WERI-Rb-1 (cell line): ENCODE measurements around the gene LRCH1.

Source experiments
- DNase-seq: peaks from one replicate; pipeline ENCODE4 v3.0.0-alpha.2; 2020
- H3K27ac ChIP-seq: fragments of 250-450 bp; sonication (Bioruptor Pico); 2 replicates; pipeline ENCODE4 v1.5.1; 2020; ENCODE audit warnings: mild to moderate bottlenecking, moderate library complexity
- H3K27me3 ChIP-seq: fragments of 250-450 bp; sonication (Bioruptor Pico); 2 replicates; pipeline ENCODE4 v1.5.1; 2021; ENCODE audit warnings: mild to moderate bottlenecking, low read depth, moderate library complexity; ENCODE audit not compliant: insufficient read depth, severe bottlenecking
- H3K36me3 ChIP-seq: fragments of 250-450 bp; sonication (Bioruptor Pico); 2 replicates; pipeline ENCODE4 v1.5.1; 2020; ENCODE audit warnings: mild to moderate bottlenecking, moderate library complexity
- H3K4me3 ChIP-seq: 2 replicates; pipeline ENCODE4 v1.5.1; 2011; ENCODE audit warnings: low read depth, mild to moderate bottlenecking, control low read depth, low read length
- H3K9me3 ChIP-seq: fragments of 250-450 bp; sonication (Bioruptor Pico); 2 replicates; pipeline ENCODE4 v1.5.1; 2021; ENCODE audit warnings: mild to moderate bottlenecking, moderate library complexity; ENCODE audit not compliant: severe bottlenecking
- CTCF ChIP-seq: IDR thresholded peaks from 2 replicates; pipeline ENCODE4 v1.5.1; 2011; ENCODE audit warnings: low read depth, mild to moderate bottlenecking, control low read depth, inconsistent platforms, low read length

Gene LRCH1

GRCh38 chr13:46529216-46529919 is 23.6 kb upstream of the LRCH1 start:
- TF ChIP-seq CTCF: no peak
- H3K27me3 ChIP-seq: no peaks in the 10 kb centered on the region
- no peaks in the 10 kb centered on the region for H3K9me3 ChIP-seq
- no peak for DNase-seq
- H3K36me3 ChIP-seq: no peaks in the 10 kb centered on the region
- H3K4me3 ChIP-seq: no peak overlapping the region
- no peak overlapping the region for H3K27ac ChIP-seq

GRCh38 chr13:46530084-46530935 is 22.7 kb upstream of the LRCH1 start:
- Histone ChIP-seq H3K27ac (no peak overlapping the region), H3K9me3 (no peaks in the 10 kb centered on the region), H3K36me3 (no peaks in the 10 kb centered on the region), H3K27me3 (no peaks in the 10 kb centered on the region), H3K4me3 (no peak overlapping the region)
- no peak for DNase-seq
- no peak for TF ChIP-seq CTCF

GRCh38 chr13:46531953-46532352 is 21.0 kb upstream of the LRCH1 start:
- no peaks in the 10 kb centered on the region for H3K9me3 ChIP-seq
- no peaks in the 10 kb centered on the region for H3K27me3 ChIP-seq
- no peak overlapping the region for H3K27ac ChIP-seq
- no peaks in the 10 kb centered on the region for H3K36me3 ChIP-seq
- DNase-seq: no peak
- H3K4me3 ChIP-seq: no peak overlapping the region
- TF ChIP-seq CTCF: no peak

- no peak for TF ChIP-seq CTCF
These were observed 18.0 kb upstream of the LRCH1 start for GRCh38 chr13:46535002-46535401.

GRCh38 chr13:46535825-46536224 is 17.1 kb upstream of the LRCH1 start:
- Histone ChIP-seq H3K9me3 (no peaks in the 10 kb centered on the region), H3K36me3 (no peaks in the 10 kb centered on the region), H3K27ac (no peak overlapping the region), H3K4me3 (no peak overlapping the region), H3K27me3 (no peaks in the 10 kb centered on the region)
- TF ChIP-seq CTCF: no peak
- no peak for DNase-seq

More at GRCh38 chr13:46535002-46535401, 18.0 kb upstream of the LRCH1 start:
- H3K27ac ChIP-seq: no peak overlapping the region
- no peak overlapping the region for H3K4me3 ChIP-seq
- no peaks in the 10 kb centered on the region for H3K36me3 ChIP-seq
- no peak for DNase-seq
- H3K27me3 ChIP-seq: no peaks in the 10 kb centered on the region
- no peaks in the 10 kb centered on the region for H3K9me3 ChIP-seq
